Lung (tissue), 12 donors: ENCODE measurements around the gene AFDN. TPM values are rescaled to one million over a fixed set of nuclear protein-coding genes. Genes with fewer than 3 reads are reported as not detected.

Experiments
- ATAC-seq: fragments of 200-7000 bp; cut with Tn5 transposase; one replicate; pipeline ENCODE4 v1.9.1; 2020; ENCODE audit warnings: moderate number of reproducible peaks; ENCODE audit not compliant: insufficient read depth, low FRiP score
- DNase-seq, 3 donors: peaks; one replicate each; pipeline ENCODE4 v3.0.0-alpha.2; 2013 to 2017
- H3K27ac ChIP-seq, 2 donors: one replicate each; pipeline ENCODE4 v1.5.1; 2013; ENCODE audit warnings: mild to moderate bottlenecking in 2 of 2, moderate library complexity in 2 of 2, control low read depth in 1 of 2, inconsistent platforms in 1 of 2, low read depth in 1 of 2, low read length in 1 of 2
- H3K27me3 ChIP-seq, 3 donors: one replicate each; pipeline ENCODE4 v1.5.1; 2013; ENCODE audit warnings: low read length in 2 of 3; ENCODE audit not compliant: control insufficient read depth in 3 of 3, insufficient read depth in 3 of 3
- H3K36me3 ChIP-seq, 4 donors: one replicate each; pipeline ENCODE4 v1.5.1; 2013; ENCODE audit warnings: low read length in 4 of 4, mild to moderate bottlenecking in 1 of 4, moderate library complexity in 1 of 4; ENCODE audit not compliant: control insufficient read depth in 4 of 4, insufficient read depth in 4 of 4
- H3K4me1 ChIP-seq, 5 donors: one replicate each; pipeline ENCODE4 v1.5.1; 2013; ENCODE audit warnings: low read length in 5 of 5, mild to moderate bottlenecking in 2 of 5, moderate library complexity in 1 of 5; ENCODE audit not compliant: control insufficient read depth in 5 of 5, insufficient read depth in 5 of 5
- H3K4me3 ChIP-seq: one replicate; pipeline ENCODE4 v1.5.1; 2013; ENCODE audit warnings: mild to moderate bottlenecking, control low read depth, moderate library complexity
- H3K9ac ChIP-seq, 2 donors: one replicate each; pipeline ENCODE4 v1.5.1; 2013; ENCODE audit warnings: low read length in 2 of 2, control low read depth in 1 of 2; ENCODE audit not compliant: insufficient read depth in 1 of 2
- H3K9me3 ChIP-seq, 4 donors: one replicate each; pipeline ENCODE4 v1.5.1; 2013; ENCODE audit warnings: low read length in 3 of 4, mild to moderate bottlenecking in 1 of 4, moderate library complexity in 1 of 4; ENCODE audit not compliant: control insufficient read depth in 4 of 4, insufficient read depth in 3 of 4
- CTCF ChIP-seq: IDR thresholded peaks from 2 replicates; pipeline ENCODE4 v1.5.1; 2012; ENCODE audit warnings: mild to moderate bottlenecking; ENCODE audit errors: control extremely low read depth, extremely low read depth
- WGBS, 2 donors: extraction: QIAGEN DNeasy Blood & Tissue Kit; methylation state at CpG; one replicate each; pipeline ENCODE4 v1.1.7; 2013; 5-methylcytosine and 5-hydroxymethylcytosine counted together
- polyA plus RNA-seq, 2 donors: library from polyadenylated mRNA; stranded (reverse); fragments of 200-250 nt; gene quantifications; one replicate each; pipeline ENCODE4 v1.2.1, GENCODE V29; 2013
- total RNA-seq, 2 donors: library from RNA; depleted of rRNA in 1 of 2; stranded (reverse); fragments of >200 nt in 1 of 2; gene quantifications; one replicate each; pipeline ENCODE4 v1.2.1, GENCODE V29; 2014 to 2021
- donor health status: control.
- donor health status: control.
- donor health status: Bipolar disorder and iron deficiency.
- donor health status: healthy.
- donor health status: DM: yes; HTN: yes; CAD: no.

The AFDN gene
- total and polyA plus RNA-seq, 4 donors: 47.6 to 407 (median 117) TPM

GRCh38 chr6:168009331-168009730, 182.6 kb downstream of the AFDN start:
- Histone ChIP-seq H3K36me3 (no peaks in the 10 kb centered on the region), H3K9ac (no peak overlapping the region), H3K27me3 (no peaks in the 10 kb centered on the region), H3K27ac (no peak overlapping the region), H3K9me3 (peaks cover 0 to 13% (median 7%) of the 10 kb centered on the region in 4 donors), H3K4me1 (peaks cover 0 to 15% (median 2%) of the 10 kb centered on the region in 5 donors), H3K4me3 (no peak overlapping the region)
- WGBS, 2 donors: 88 to 91% methylated on average over 3 of the region's 3 CpGs
- ATAC-seq (no peak), DNase-seq (no peak)
- TF ChIP-seq CTCF: no peak

GRCh38 chr6:168011291-168011690, 184.6 kb downstream of the AFDN start:
- DNase-seq (no peak), ATAC-seq (no peak)
- peaks cover 0 to 13% (median 7%) of the 10 kb centered on the region in 4 donors for H3K9me3 ChIP-seq
- no peak for TF ChIP-seq CTCF
- H3K4me3 ChIP-seq: no peak overlapping the region
- H3K27ac ChIP-seq: no peak overlapping the region
- H3K9ac ChIP-seq: no peak overlapping the region
- H3K4me1 ChIP-seq: peaks cover 0 to 35% (median 3%) of the 10 kb centered on the region in 5 donors
- no peaks in the 10 kb centered on the region for H3K27me3 ChIP-seq
- WGBS, 2 donors: 93 to 99% methylated on average over 1 of the region's 1 CpG
- no peaks in the 10 kb centered on the region for H3K36me3 ChIP-seq

GRCh38 chr6:168012431-168013249, 185.9 kb downstream of the AFDN start:
- DNase-seq (no peak), ATAC-seq (no peak)
- H3K9ac ChIP-seq: no peak overlapping the region
- no peak overlapping the region for H3K27ac ChIP-seq
- WGBS, 2 donors: 87 to 97% methylated on average over 13 of the region's 13 CpGs
- no peaks in the 10 kb centered on the region for H3K27me3 ChIP-seq
- no peak for TF ChIP-seq CTCF
- H3K4me3 ChIP-seq: no peak overlapping the region
- H3K9me3 ChIP-seq: peaks cover 0 to 13% (median 7%) of the 10 kb centered on the region in 4 donors
- peaks cover 0 to 48% (median 4%) of the 10 kb centered on the region in 5 donors for H3K4me1 ChIP-seq
- H3K36me3 ChIP-seq: no peaks in the 10 kb centered on the region
